HG03432 (cell line): ENCODE data around the gene PRRC2B.

Experiments used
- ATAC-seq: cut with Tn5 transposase; IDR thresholded peaks from one replicate; pipeline ENCODE4 v1.9.1; 2021; ENCODE audit warnings: mild to moderate bottlenecking, moderate library complexity; ENCODE audit not compliant: unreplicated experiment

The PRRC2B gene

DNA sequence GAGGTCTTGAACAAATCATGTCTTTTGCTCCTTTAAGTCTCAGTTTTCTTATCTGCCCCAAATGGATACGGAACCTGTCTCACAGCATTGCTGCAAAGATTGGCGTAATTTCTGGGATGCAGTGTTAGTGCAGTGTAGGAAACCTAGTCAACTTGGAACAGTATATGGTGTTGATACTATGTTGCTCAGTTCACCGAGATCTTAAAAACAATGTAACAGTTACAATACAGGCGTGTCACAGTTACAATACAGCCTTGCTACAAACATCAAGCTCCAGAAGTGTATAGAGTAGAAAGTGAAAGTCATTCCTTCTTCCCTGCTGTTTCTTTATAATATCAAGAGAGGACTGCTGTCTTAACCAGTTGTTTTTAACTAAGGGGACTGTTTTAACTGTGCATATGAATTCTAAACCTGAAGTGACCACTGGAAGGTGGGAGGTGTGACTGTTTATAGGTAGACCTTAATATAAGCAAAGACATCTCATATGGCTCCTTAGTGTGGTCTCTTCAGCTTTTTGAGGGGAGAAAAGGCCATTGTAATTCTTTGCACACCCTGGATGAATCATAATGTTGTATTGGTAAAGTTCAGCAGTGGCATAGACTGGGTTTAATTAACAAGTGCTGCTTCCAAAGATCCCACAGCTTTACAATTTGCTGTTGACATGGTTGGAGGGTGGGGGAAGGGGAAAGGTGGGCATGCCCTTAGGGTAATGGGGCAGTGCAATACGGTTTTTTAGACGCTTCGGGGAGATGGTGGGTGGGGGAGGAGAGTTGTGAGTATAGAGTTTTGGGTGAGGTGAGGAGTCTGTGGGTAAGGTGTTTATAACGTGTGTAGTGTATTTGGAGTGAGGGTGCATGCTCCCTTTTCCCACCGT is 12.9 kb downstream of the PRRC2B start:
- no peak for ATAC-seq

DNA sequence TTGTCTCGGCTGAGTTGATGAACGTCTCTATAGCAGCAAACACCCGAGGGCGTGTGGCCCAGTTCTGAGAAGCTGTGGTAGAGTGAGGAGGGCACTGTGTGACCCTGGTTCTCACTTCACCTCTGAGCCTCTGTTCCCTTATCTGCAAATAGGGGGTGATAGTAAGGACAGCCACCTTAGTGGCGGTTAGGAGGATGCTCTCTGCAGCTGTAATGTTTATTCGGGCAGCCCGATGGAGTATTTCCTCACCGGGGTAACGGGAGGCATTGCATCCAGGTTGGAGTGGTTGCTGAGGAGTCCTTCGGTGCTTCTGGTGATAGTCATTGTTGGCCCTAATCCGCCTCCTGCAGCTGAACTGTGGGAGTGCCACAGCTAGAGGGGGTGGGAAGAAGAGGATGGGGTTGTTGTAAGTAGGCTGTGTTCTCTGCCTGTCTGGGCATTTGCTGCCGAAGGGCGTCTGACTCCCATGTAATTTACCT is 13.9 kb downstream of the PRRC2B start:
- ATAC-seq, result no peak

DNA sequence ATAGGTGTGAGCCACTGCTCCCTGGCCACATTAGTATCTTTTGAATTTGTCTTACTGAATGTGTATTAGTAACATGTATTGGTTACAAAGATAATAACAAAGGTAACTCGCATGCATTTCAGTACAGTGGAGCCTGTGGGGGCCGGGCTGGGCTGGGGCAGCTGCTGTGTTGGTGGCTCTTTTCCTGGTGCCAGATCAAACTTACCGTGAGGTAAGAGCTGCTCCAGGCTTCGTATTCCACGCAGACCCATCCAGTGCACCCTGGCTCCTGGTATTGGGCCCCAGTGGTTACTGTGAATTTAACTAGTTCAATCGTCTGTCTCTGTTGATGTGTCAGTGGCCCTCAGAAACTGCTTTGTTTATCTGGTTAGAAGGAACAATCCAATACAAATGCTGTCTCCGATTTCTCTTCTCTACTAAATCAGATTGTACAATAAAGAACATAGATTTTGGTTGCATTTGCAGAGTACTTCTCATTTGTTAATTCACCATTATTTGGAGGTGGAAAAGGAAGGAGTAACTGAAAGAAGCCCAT is 15.6 kb downstream of the PRRC2B start:
- ATAC-seq, result no peak

DNA sequence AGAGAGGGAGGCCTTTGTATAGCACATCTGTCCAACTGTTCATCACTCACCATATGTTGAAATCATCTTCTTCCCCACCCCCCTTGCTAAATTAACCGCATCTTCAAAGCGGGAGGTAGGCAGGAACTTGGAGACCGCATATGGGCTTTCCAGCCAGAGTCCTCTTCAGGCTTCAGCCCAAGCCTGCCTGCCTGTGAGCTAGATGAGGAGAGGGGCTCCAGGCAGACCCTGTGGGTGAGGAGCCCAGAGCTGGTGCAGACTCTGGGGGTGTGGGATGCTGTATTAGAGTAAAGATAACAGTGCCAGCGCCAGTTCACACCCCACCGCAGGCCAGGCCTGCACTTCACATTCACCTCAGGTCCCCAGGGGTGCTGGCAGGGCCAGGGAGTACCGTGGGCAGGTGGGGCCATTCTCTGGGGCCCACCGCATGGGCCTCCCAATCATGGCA is 16.2 kb downstream of the PRRC2B start:
- ATAC-seq, result no peak

DNA sequence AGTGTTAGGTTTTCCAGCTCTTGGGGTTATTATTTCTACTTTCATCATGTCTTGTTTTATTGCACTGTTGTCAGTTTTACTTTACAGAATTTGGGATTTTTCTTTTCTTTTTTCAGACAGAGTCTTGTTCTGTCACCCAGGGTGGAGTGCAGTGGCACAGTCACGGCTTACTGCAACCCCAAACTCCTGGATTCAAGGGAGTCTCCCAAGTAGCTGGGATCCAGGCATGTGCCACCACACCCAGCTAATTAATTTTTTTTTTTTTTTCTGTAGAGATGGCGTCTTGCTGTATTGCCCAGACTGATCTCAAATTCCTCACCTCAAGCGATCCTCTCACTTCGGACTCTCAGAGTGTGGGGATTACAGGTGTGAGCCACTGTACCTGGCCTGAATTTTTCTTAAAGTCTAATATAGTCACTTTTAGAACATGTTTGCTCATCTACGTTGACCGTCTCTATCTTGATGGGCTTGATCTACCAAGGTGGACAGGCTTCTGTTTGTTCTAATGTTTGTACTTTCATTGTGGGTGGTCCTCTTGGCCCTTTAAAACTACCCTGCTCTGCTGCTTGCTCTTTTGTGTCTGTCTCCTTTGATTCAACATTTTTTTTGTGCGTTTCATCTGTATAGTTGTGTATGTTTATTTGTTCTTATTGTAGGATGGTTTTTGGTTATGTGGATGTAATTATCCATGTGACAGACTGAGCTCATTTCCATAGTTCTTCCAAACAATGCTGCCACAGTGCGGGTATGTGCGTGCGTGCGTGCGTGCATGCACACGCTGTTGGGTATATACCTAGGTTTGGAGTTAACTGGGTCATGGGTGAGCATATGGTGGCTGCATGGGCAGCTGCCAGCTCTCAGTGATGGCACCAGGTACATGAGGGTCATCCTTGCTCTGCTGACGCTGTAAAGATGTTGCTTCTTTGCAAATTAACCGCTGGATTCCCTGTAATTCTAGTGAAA is 18.1 kb downstream of the PRRC2B start:
- ATAC-seq, result no peak

DNA sequence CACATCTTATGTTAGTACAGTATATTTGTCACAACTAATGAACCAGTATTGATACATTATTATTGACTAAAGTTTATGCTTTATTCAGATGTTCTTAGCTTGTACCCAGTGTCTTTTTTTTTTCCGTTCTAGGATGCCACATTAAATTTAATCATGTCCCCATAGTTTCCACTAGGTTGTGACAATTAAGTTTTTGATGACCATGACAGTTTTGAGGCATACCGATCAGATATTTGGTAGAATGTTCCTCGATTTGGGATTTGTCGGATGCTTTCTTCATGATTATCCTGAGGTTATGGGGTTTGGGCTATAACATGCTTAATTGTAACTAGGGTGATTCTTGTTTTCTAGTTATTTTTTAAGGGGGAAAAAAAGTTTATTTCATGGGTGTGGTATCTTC is 22.6 kb downstream of the PRRC2B start:
- no peak for ATAC-seq

DNA sequence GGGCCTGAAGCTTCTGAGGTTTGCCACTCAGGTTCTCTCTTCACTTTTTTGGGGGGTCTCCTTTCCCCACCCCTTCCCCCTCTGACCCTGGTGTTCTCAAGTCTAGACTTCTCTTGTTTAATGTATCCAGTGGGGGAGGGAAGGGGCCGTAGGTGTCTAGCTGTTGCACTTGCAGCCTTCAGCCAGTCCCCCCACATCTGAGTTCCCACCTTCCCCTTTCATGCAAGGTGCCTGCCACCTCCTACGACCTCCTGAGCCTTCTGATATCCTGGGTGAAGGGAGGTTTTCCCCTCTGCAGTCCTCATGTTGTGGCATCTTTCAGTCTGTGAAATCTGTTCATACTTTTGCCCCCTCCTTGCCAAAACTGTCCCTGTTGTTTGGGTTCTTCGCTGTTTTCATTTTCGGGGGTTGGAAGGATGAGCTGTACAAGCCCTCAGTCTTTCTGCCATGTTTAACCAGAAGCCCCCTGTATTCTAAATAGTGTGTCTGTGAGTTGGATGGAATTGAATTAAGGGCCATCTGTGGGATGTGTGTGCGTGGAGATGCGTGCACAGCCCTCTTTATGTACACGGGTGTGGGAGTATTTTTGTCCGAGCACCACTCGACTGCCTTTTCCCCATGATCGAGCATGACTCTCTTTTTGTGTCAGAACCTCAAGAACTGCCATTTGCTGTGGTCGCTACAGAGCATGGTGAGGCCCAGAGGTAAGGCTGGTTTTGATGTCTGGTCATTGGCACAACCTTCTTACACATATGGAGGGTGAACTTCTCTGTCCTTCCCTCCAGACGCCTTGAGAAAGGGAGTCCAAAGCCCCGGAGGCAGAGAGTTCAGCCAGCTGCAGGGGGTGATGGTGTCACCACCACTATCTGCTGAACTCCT is 23.6 kb downstream of the PRRC2B start:
- ATAC-seq, result no peak

DNA sequence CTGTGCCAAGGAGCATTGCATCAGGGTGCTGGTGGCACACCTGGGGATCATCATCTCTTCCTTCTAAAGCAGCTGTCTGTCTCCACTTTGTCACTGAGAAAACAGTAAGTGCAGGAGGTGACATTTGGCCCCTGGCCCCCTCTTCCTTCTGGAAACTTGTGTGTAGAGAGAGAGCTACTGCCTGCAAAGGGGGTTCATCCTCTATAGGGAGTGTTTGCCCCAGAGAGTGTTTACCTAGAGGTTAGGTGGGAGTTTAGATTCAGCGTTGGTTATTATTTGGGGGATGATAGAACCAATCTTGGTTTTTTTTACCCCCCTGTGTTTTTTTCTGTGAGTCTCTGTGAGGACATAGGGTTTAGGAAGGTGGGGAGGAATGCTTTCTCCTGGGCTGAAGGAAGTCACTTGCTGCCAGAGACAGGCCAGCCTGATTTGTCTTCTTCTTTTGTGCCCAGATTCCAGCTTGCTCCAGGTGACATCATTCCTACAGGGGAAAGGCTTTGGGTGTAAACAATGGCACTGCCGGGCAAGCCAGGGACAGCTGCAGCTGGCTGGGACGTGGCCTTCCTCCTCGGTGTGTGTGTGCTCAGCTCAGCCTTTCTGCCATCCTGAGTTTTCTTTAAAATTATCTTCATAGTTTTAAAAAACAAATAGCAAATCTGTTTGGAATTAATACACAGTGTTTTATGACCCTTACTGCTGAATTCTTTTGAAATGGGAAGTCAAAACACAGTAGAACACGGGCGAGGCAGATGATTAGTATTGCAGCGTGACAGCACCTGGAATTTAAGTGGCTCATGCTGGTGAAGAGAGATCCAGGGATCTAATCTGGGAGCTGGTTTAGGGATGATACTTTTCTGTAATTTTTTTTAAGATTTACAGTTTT is 24.5 kb downstream of the PRRC2B start:
- no peak for ATAC-seq

DNA sequence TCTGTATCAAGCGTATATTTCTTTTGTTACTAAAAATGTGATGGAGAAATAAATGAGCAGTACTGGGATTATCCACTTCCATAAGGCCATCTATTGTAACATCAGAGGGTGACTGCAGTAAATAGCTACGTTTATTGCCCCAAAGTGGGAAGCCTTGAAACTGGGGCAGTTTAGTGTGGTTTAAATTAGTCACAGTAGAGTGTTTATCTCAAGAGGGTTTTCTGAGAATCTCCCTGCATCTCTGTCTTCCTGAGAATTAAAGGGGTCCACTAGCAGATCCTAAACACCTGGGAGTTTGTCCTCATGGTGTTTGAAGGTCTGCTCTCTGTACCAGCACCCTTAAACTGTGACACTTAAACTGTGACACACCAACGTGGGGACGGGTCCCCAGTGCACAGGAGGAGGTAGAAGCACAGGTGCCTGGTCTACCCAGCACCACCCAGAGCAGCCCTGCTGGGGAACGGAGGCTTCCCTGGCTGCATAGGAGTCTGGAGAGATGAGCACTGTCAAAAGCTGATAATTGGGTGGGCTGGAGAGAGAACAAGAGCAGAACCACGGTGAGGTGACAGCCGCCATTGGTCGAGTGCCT is 25.2 kb downstream of the PRRC2B start:
- ATAC-seq, result no peak

DNA sequence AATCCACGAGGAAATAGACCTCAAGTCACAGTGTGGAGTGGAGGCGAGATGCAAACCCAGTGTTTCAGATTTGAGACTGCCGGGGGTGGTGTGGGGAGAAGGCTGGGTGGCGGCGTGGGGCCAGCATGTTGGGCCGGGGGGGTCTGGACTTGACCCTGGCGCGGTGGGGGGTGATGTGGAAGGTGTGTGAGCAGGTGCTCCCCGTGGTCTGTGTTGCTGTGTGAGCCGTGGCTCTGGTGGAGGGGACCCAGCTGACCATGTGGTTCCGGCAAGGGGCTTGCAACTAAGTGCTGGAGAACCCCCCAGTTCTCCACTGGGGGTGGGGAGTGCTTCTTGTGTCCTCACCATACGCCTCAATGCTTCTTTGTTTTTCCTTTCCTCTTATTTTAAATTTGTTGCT is 25.8 kb downstream of the PRRC2B start:
- no peak for ATAC-seq

DNA sequence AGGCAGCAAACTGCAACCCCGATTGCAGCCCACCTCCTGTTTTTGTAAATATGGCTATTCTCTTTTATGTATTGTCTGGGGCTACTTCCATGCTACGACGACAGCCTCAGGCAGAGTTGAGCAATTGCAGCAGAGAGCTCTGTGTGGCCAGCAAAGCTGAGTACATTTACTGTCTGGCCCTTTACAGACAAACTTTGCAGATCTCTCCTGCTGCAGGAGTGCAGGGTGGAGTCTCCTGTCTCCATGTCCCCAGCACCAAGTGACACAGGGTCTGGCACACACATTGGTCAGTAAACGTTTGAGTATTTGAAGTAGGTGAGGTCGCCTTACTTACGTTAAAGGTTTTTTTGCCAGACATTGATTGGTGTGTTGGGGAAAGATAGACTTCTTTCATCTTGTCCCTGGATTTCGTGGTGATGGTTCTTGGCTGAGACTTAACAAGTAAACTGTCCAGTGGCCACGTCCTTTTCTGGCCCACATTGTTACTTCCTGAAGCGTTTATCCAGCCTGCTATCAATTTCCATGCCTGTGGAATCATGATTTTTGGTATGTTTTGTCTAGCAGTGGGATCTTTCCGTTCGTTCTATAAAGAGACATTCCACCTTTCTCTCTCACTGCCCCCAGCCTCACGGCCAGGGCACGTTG is 27.2 kb downstream of the PRRC2B start:
- no peak for ATAC-seq

DNA sequence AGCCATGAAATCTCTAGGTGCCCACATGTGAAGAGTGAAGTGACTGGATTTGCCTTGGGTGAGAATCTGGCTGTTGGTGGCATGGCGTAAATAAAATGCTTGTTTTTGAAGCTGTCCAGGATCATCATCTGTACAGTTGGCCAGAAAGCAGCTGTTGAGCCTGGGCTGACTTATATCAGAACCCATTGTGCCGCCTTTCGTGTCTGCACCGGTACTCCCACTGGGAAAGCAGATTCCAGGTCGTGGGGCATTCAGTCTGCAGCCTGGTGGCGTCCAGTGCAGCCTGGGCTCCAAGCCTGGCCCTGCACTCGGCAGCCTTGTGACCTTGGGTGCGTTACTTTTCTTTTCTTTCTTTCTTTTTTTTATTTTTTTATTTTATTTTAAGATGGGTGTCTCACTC is 27.8 kb downstream of the PRRC2B start:
- ATAC-seq, result no peak

DNA sequence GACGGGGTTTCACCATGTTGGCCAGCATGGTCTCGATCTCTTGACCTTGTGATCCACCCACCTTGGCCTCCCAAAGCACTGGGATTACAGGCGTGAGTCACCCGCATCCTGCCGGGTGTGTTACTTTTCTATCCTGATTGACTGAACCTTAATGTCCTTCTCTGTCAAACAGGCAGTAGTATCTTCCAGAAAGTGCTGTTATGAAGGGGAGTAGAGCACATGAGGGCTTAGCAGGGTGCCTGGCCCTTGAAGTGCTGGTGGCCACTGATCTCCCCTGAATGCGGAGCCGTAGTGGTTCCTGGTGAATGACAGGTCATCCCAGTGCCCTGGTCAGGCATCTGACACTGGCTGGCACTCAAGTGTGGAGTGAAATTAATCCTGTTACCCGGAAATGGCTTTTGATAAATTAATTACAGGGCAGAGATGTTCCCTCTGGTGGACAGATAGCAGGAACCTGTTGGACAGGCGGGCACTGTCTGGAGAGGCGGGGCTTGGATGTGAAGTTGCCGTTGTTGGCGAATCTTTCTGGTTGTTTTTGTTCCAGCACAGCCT is 28.4 kb downstream of the PRRC2B start:
- no peak for ATAC-seq

DNA sequence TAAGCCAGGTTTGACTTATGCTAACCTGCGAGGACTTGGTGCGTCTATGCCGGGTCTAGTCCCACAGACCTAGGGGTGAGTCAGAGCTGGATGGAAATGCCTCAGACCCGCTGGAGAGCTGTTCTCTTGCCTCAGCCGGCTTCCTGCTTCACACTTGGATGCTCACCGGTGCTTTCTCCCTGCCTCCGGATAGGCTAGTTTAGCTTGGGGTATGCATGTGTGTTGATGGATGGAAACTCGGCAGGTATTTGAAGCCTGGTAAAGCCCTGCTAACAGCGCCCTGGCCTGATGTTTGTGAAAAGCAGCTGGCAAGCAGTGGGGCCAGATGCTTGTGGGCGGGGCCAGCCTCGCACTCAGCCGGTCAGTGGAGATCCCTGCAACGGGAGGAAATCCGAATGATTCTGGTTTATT is 29.3 kb downstream of the PRRC2B start:
- ATAC-seq, result peak; percentile 50

DNA sequence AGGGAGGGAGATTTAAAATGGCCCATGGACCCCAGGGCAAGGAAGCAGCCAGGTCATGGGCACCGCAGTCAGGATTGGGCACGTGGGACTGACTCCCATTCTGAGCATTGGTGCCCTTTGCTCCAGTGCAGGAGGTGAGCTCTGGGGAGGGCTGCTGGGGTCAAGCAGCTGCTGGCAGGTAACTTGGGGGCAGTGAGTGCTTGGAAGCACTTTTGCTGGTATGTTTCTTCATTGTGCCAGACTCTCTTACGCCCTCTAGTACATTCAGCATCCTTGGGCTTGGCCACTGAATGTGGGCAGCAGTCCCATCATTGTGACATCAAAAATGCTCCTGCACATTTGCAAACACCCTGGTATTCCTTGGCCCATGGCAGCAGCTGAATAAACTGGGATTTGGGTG is 32.7 kb downstream of the PRRC2B start:
- no peak for ATAC-seq

DNA sequence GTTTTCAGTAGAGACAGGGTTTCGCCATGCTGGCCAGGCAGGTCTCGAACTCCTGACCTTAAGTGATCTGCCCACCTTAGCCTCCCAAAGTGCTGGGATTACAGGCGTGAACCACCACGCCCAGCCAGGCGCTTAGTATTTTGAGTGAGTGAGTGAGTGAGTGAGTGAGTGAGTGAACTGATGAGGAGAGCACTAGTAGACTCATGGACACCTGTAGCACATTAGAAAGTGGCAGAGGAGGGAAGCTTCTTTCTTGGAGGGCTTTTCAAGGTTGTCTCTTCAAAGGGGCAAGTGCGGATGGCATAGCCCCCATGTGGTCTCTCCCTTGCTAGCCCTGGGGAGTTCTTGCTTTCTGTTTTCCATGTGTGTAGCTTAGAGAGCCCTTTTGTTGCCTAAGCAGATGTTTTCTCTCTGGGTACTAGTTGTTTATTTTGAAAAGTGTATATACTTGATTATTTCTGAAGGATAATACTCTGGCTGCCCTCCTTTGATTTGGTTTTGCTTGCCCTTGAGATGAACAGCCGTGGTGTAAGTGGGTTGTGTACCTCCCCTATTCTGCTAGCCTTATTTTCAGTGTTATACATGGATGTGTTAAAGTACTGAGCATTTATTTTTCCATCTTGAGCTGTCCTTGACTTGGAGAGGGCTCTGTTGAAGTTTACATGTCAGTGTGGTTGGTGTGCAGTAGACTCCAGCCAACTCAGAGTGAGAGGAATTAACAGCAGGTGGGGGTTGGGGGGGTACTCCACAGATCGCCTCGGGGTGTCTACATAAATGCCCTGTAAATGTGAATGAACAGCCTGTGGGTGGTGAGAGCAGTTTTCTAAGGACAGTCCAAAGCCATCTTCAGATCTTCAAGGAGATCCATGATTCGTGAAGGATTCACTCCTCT is 35.5 kb downstream of the PRRC2B start:
- no peak for ATAC-seq

DNA sequence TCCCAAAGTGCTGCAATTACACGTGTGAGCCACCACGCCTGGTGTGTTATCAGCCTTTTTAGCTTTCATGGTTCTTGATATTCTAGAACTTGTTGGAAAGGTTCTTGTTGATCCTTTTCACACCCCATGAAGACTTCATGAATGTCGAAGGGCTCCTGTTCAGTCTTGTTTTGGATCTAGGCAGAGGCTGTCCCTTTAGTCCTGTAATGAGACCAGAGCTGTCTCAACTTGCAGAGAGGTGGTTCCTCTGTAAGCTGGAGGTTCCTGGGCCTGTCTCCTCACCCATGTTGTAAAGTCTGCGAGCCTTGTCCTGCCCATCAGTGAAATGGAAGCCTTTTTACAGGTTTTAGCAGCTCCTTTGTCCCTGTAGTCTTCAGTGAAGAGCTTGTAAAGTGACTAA is 38.2 kb downstream of the PRRC2B start:
- no peak for ATAC-seq
